Loucy (cell line): ENCODE data around the gene PLEKHG4B.

ENCODE experiments used
- EZH2phosphoT487 ChIP-seq: fragments of 200-600 bp; IDR thresholded peaks from 2 replicates; pipeline ENCODE4 v1.6.1; 2018; ENCODE audit warnings: antibody characterized with exemption, mild to moderate bottlenecking, moderate library complexity, borderline replicate concordance
- TF ChIP-seq, protein P1 (sequence below): fragments of 200-600 bp; sonication (generic); conservative IDR thresholded peaks from 2 replicates; pipeline ENCODE4 v1.5.1; 2014; ENCODE audit warnings: mild to moderate bottlenecking, antibody characterized with exemption, low read length

DNA sequence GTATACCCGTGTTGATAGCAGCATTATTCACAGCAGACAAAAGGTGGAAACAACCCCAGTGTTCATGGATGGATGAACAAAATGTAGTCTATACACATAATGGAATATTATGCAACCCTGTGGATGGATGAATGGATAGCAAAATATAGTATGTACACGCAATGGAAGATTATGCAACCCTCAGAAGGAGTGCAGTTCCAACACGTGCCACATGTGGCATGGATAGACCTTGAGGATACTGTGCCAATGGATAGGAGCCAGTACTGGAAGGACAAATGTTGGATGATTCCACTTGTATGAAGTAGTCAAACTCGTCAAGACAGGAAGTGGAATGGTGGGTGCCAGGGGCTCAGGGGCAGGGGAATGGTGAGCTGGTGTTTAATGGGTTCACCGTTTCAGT, 44.9 kb downstream of the PLEKHG4B start:
- TF ChIP-seq, protein P1, sequence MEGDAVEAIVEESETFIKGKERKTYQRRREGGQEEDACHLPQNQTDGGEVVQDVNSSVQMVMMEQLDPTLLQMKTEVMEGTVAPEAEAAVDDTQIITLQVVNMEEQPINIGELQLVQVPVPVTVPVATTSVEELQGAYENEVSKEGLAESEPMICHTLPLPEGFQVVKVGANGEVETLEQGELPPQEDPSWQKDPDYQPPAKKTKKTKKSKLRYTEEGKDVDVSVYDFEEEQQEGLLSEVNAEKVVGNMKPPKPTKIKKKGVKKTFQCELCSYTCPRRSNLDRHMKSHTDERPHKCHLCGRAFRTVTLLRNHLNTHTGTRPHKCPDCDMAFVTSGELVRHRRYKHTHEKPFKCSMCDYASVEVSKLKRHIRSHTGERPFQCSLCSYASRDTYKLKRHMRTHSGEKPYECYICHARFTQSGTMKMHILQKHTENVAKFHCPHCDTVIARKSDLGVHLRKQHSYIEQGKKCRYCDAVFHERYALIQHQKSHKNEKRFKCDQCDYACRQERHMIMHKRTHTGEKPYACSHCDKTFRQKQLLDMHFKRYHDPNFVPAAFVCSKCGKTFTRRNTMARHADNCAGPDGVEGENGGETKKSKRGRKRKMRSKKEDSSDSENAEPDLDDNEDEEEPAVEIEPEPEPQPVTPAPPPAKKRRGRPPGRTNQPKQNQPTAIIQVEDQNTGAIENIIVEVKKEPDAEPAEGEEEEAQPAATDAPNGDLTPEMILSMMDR, result no peak; the same call in 1 of the 2 replicates
- TF ChIP-seq EZH2phosphoT487, result no peak
